IPS-20b (cell line): Measurements from ENCODE around the gene HCN4.
"Not testable (repeated sequence)": the region's sequence is repeated elsewhere in the genome, so short reads cannot be mapped to it uniquely, and the experiment has no call there.

Source experiments
- H3K27ac ChIP-seq: one replicate; pipeline ENCODE4 v1.5.1; 2013; ENCODE audit warnings: low read length
- H3K27me3 ChIP-seq: 2 replicates; pipeline ENCODE4 v1.6.1; 2013; ENCODE audit warnings: mild to moderate bottlenecking, low read length, inconsistent platforms; ENCODE audit not compliant: insufficient read depth
- H3K36me3 ChIP-seq: 2 replicates; pipeline ENCODE4 v1.6.1; 2013; ENCODE audit warnings: low read depth, mild to moderate bottlenecking, inconsistent platforms, low read length, moderate library complexity; ENCODE audit not compliant: insufficient read depth
- H3K4me1 ChIP-seq: 2 replicates; pipeline ENCODE4 v1.6.1; 2013; ENCODE audit warnings: mild to moderate bottlenecking, control low read depth, inconsistent platforms, low read length, moderate library complexity; ENCODE audit not compliant: insufficient read depth
- H3K4me3 ChIP-seq: 2 replicates; pipeline ENCODE4 v1.5.1; 2013; ENCODE audit warnings: mild to moderate bottlenecking, low read length, inconsistent platforms
- H3K9ac ChIP-seq: 2 replicates; pipeline ENCODE4 v1.6.1; 2013; ENCODE audit warnings: low read depth, mild to moderate bottlenecking, inconsistent platforms, low read length, moderate library complexity
- H3K9me3 ChIP-seq: 2 replicates; pipeline ENCODE4 v1.6.1; 2013; ENCODE audit warnings: mild to moderate bottlenecking, low read depth, low read length, inconsistent platforms; ENCODE audit not compliant: insufficient read depth

The HCN4 gene

DNA sequence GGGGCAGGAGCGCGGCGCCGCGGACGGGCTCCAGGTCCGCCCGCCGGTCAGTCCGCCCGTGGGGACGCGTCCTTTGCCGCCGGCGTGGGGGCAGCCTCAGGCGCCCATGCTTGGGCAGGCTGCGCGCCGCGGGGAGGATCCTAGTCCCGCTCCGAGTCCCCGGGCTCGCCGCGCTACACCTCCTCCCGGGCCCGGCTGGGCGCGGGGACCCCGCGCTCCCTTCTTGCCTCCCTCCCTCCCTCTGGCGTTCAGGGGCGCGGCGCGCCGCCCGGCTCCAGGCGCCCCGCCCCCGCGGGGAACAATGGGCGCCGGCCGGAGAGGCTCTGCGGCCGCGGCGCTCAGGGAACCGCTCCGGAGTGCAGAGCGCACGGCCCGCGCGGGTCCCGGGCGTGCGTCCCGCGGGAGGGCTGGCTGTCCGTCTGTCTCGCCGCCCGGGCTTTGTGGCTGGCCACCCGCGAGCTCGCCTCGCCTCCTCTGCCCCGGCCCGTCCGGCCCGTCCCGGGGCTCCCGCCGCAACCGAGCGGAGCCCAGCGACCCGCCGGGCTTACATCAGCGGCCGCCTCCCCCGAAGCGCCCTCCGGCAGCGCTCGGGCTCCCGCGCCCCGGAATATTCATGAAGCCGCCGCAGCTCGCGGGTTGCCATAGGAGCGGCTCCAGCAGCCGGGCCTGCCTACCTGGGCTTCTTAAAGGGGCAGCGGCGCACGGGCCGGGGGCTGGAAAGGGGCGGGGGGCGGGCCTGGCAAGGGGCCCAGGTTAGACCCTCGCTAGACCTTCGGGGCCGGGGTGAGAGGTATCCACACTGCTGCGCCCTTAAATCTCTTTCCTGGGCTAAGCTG, at the start of gene HCN4:
TSS of gene HCN4 (minus strand) at position 658 of the 836 bp plus-strand sequence. CDS start 688 bp downstream, outside the sequence.
- no peaks in the 10 kb centered on the region for H3K36me3 ChIP-seq
- H3K4me3 ChIP-seq, result peak within 1 kb of the TSS; percentile 76
- no peaks in the 10 kb centered on the region for H3K9me3 ChIP-seq
- no peak within 1 kb of the TSS for H3K27ac ChIP-seq
- peak within 1 kb of the TSS; percentile 50; the same call in 1 of the 2 replicates for H3K9ac ChIP-seq
- H3K4me1 ChIP-seq, result peaks cover 37% of the 10 kb centered on the region
- H3K27me3 ChIP-seq, result peaks cover 64% of the 10 kb centered on the region

DNA sequence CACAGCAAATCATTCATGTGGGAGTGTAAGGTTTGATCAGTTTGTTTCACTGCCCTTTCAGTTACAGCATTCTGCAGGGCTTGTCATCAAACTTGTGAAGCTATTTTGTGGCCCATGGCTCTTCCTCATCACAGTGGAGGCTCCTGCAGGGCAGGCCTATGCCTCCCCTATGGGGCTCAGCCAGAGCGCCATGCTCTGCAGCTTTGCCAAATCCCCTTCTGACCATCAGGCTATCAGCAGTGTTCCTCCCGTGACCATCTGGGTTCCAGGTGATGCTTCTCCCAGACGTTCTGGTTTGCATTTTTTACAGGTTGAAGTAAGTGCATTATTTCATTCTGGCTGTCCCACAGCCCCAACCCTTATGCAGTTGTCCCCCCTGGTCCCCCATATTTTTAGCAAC, 46.1 kb upstream of the HCN4 start:
- Histone ChIP-seq H3K36me3 (no peaks in the 10 kb centered on the region), H3K27me3 (no peaks in the 10 kb centered on the region), H3K9me3 (no peaks in the 10 kb centered on the region), H3K4me1 (no peaks in the 10 kb centered on the region), H3K9ac (no peak overlapping the region), H3K27ac (no peak overlapping the region), H3K4me3 (no peak overlapping the region)

DNA sequence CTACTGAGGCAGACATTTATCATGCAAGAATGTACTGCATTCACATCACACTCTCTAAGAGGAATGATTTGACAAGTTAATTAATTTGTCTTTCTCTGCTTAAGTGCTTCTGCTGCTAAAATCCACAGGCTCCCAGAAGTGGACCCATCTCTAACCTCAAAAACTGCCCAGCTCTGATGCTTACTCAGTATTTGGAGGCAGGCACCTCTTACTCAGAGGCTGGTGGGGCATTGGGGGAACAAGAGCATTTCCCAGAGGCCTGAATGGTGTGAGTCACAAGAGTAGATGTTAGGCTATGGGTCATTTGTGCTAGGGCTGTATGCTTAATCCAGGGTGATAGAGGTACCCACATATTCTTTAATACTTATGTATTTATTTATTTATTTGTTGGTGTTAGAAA, 34.4 kb upstream of the HCN4 start:
- Histone ChIP-seq H3K4me1 (no peaks in the 10 kb centered on the region), H3K36me3 (no peaks in the 10 kb centered on the region), H3K9me3 (no peaks in the 10 kb centered on the region), H3K9ac (no peak overlapping the region), H3K4me3 (no peak overlapping the region), H3K27ac (no peak overlapping the region), H3K27me3 (no peaks in the 10 kb centered on the region)

DNA sequence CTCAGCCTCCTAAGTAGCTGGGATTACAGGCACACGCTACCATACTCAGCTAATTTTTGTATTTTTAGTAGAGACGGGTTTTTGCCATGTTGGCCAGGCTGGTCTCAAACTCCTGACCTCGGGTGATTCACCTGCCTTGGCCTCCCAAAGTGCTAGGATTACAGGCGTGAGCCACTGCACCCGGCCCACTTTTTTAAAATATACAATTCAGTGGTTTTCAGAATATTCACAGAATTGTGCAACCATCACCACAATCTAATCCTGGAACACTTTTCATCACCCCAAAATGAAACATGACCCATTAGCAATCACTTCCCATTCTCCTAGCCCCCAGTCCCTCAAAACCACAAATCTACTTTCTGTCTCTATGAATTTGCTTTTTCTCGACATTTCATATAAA, 31.5 kb upstream of the HCN4 start:
- H3K9ac ChIP-seq, H3K4me1 ChIP-seq, H3K27ac ChIP-seq, H3K9me3 ChIP-seq, H3K36me3 ChIP-seq, H3K4me3 ChIP-seq, H3K27me3 ChIP-seq: not testable (repeated sequence)

DNA sequence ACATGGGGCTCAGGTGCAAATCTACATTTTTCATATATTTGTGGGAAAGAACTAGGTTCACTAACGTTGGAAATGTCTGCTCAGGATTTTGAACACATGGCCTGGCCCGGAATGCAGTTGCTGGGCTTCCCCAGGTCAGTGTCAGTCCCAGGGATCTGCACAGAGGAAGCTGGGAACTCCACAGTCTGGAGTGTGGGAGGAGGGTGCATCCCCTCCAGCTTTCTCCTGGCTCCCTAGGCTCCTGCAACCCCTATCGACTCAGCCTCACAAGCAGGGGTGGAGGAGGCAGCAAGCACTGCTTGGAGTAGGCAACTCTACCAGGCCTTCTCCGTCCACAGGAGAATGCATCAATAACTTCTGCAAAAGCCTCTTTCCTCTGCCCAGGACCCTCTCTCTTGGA, 30.1 kb upstream of the HCN4 start:
- Histone ChIP-seq H3K27me3 (no peaks in the 10 kb centered on the region; the same call in 1 of the 2 replicates), H3K36me3 (no peaks in the 10 kb centered on the region), H3K9ac (no peak overlapping the region), H3K4me1 (peaks cover 5% of the 10 kb centered on the region; the same call in 1 of the 2 replicates), H3K9me3 (no peaks in the 10 kb centered on the region), H3K27ac (no peak overlapping the region), H3K4me3 (no peak overlapping the region)

DNA sequence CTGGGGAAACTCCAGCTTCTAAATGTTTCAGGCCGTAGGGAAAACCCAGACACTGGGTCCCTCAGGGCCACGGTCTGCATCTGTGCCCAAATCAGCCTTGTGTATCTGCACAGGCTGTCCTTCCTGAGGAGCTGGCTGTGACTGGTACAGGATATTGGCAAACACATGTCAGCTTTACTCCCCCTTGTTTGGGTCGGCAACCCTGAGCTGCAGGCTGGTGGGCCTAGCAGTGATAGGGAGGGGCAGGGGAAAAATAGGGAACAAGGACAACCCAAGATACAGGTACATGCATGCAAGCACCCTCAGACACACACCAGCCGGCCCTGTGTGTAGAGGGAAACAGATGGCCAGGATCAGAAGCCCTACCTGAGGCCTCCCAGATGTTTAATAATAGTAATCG, 28.7 kb upstream of the HCN4 start:
- no peaks in the 10 kb centered on the region; the same call in 1 of the 2 replicates for H3K27me3 ChIP-seq
- H3K27ac ChIP-seq, result no peak overlapping the region
- no peak overlapping the region for H3K9ac ChIP-seq
- H3K36me3 ChIP-seq, result no peaks in the 10 kb centered on the region
- peaks cover 8% of the 10 kb centered on the region; the same call in 1 of the 2 replicates for H3K4me1 ChIP-seq
- no peak overlapping the region for H3K4me3 ChIP-seq
- H3K9me3 ChIP-seq, result no peaks in the 10 kb centered on the region

DNA sequence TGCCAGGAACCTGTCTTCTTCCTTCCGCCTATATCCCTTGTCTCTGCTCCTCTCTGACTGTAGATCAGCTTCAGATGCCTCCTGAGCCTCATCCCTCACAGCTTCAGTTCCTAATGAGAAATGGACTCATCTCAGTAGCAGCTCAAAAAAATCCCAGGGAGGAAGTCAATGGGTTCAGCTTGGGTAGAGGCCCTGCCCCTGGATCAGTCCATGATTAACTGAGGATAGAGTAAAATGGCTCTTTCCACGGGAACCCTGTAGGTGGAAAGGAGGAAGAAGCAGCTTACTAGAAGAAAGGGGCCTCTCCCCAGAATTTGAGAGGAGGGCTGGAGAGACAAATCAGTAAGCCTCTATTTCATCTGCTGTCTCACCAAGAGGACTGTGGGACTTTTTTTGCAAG, 26.9 kb upstream of the HCN4 start:
- no peaks in the 10 kb centered on the region for H3K36me3 ChIP-seq
- H3K4me1 ChIP-seq, result peaks cover 8% of the 10 kb centered on the region; the same call in 1 of the 2 replicates
- no peak overlapping the region for H3K4me3 ChIP-seq
- H3K9ac ChIP-seq, result no peak overlapping the region
- H3K27ac ChIP-seq, result no peak overlapping the region
- no peaks in the 10 kb centered on the region; the same call in 1 of the 2 replicates for H3K27me3 ChIP-seq
- H3K9me3 ChIP-seq, result no peaks in the 10 kb centered on the region

DNA sequence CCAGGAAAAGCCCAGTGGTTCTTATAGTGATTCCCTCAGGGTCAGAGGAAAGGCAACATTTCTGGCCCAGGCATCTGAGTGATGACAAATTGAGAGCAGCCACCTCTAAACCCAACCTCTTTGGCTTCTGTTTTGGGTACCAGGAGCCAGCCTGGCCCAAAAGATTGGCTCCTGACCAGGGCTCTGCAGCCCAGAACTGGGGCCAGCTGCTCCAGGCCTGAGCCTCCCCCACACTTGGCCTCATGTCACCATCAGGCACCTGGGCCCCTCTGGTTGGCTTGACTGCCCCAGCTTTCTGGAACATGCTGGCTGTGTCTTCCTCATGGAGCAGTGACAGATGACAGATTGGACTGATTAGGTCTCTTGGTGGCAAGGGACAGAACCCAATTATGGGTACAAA, 26.0 kb upstream of the HCN4 start:
- Histone ChIP-seq H3K27me3 (no peaks in the 10 kb centered on the region; the same call in 1 of the 2 replicates), H3K36me3 (no peaks in the 10 kb centered on the region), H3K9me3 (no peaks in the 10 kb centered on the region), H3K27ac (no peak overlapping the region), H3K9ac (no peak overlapping the region), H3K4me1 (peaks cover 12% of the 10 kb centered on the region; the same call in 1 of the 2 replicates), H3K4me3 (no peak overlapping the region)

DNA sequence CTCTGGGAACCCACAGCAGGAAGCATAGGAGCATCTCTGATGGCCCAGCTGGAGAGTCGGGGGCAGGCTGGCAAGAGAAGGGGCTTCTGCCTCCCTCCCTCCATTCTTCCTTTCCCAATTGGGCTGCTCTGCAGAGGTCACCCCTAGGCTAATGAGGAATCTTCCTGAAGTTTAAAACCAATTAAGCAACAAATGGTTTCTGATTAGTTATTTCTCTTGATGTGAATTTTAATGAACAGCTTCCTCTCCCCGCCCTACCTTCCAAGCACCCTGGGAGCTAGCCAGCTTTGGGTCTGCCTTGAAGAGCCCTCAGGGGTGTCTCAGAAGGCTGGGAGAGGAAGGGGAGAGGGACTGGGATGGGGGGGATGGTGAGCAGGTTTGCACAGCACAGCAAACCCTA, 24.6 kb upstream of the HCN4 start:
- Histone ChIP-seq H3K27me3 (no peaks in the 10 kb centered on the region; the same call in 1 of the 2 replicates), H3K4me3 (no peak overlapping the region), H3K4me1 (peaks cover 22% of the 10 kb centered on the region; the same call in 1 of the 2 replicates), H3K9me3 (no peaks in the 10 kb centered on the region), H3K36me3 (no peaks in the 10 kb centered on the region), H3K27ac (no peak overlapping the region), H3K9ac (no peak overlapping the region)

DNA sequence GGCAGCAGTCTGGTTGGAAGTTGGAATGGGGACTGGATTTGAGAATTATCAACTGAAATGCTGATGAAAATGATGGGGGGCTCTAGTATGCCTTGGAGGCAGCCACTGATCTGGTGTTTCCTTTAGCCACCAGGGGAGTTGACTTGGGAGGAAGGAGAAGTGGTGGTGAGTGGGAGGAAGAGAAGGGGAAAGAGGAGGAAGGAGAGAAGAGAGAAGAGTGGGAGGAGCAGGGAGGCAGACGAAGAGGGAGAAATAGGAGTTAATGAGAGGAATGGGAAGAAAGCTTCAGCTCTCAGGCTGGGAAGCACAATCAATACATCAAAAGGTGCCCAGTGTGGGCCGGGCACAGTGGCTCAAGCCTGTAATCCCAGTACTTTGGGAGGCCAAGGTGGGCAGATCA, 23.3 kb upstream of the HCN4 start:
- H3K36me3 ChIP-seq, result no peaks in the 10 kb centered on the region
- no peaks in the 10 kb centered on the region; the same call in 1 of the 2 replicates for H3K27me3 ChIP-seq
- H3K27ac ChIP-seq, result no peak overlapping the region
- H3K4me3 ChIP-seq, result no peak overlapping the region
- no peak overlapping the region for H3K9ac ChIP-seq
- H3K9me3 ChIP-seq, result no peaks in the 10 kb centered on the region
- peaks cover 28% of the 10 kb centered on the region; the same call in 1 of the 2 replicates for H3K4me1 ChIP-seq

DNA sequence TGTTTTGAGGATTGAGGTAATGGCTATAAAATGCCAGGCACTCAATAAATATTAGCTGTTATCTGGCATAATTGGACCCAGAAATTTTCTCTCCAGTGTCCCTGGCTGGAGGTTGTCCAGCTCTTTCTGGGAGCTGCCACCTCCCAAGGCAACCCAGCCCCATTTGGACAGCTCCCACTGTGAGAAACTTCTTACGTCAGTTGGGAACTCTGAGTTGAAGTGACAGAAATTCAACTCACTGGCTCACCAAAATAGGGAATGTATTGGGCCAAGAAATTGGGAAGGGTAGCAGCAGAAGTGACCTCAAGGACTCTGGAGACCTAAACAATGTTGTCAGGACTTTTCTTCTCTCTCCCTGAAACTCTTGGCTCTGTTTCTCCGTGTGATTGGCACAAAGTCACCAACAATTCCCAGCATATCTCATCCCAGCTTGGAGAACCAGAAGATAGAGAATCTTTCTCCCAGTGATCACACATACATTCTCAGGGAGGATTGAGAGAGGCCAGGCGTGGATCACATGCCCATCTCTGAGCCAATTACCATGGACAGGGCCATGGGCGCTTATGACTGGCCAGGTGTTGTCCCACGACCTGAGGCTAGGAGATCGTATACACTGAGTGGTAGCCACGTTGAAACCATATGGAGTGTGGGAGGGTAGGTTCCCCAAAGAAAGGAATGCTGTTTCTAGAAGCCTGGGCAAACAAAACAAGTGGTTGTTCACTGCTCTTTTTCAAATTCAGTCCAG, 22.5 kb upstream of the HCN4 start:
- no peaks in the 10 kb centered on the region for H3K9me3 ChIP-seq
- H3K4me3 ChIP-seq, result no peak overlapping the region
- no peak overlapping the region for H3K9ac ChIP-seq
- H3K27me3 ChIP-seq, result no peaks in the 10 kb centered on the region; the same call in 1 of the 2 replicates
- H3K36me3 ChIP-seq, result no peaks in the 10 kb centered on the region
- peaks cover 34% of the 10 kb centered on the region for H3K4me1 ChIP-seq
- no peak overlapping the region for H3K27ac ChIP-seq
